Stimulated activated CD8-positive, alpha-beta memory T cell treated with anti-CD3 and anti-CD28 coated beads, Interleukin-7, amount 100 ng/mL, for 4 hours (primary cell): ENCODE data around the gene PSAP.

ENCODE experiments used
- DNase-seq, 2 donors: peaks; one replicate each; pipeline ENCODE4 v3.0.0-alpha.2; 2020; ENCODE audit warnings: low read depth in 2 of 2

Gene PSAP

GRCh38 chr10:71810048-71810750, 40.9 kb downstream of the PSAP start:
- no peak for DNase-seq

DNA sequence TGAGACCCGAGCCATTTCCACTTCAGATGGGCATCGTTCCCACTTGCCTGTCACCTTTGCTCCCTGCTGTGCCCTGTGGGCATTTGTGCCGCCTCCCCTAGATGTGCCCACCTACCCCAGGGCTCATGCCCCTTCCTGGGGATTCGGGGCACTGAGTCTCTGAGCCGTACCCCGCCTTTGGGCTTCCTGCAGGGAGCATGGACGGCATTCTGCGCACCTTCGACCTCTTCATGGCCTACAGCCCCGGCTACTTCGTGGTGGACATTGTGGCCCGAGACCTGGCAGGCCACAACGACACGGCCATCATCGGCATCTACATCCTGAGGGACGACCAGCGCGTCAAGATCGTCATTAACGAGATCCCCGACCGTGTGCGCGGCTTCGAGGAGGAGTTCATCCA, 41.4 kb downstream of the PSAP start:
- no peak for DNase-seq

- no peak for DNase-seq
These were observed 43.2 kb downstream of the PSAP start for GRCh38 chr10:71807557-71808510.

- DNase-seq, result no peak
These were observed 44.1 kb downstream of the PSAP start for GRCh38 chr10:71806704-71807556.

DNA sequence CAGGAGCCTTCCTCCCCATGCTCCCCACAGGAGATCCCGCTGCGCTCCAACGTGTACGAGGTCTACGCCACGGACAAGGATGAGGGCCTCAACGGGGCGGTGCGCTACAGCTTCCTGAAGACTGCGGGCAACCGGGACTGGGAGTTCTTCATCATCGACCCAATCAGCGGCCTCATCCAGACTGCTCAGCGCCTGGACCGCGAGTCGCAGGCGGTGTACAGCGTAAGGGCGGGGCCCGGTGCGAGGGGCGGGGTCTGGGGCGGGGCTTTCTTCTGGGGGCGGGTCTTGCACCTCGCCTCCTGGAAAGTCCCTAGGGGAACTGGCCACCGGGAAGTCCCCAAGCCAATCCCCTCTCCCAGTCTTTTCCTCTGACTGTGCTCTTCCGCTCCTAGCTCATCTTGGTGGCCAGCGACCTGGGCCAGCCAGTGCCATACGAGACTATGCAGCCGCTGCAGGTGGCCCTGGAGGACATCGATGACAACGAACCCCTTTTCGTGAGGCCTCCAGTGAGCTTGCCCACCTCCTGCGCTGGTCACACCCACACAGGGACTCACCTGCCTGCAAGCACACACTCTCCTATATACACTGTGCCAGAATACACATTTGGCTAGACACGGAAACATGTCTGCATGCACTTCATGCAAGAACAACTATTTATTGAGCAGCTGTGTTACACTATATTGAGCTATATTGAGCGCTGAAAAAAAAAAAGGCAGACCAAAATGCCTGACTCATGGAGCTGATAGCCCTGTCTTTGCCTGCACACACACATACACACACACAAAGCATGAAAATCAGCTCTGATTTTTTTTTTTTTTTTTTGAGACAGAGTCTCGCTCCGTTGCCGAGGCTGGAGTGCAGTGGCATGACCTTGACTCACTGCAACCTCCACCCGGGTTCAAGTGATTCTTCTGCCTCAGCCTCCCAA, 45.0 kb downstream of the PSAP start:
- DNase-seq, result no peak

DNA sequence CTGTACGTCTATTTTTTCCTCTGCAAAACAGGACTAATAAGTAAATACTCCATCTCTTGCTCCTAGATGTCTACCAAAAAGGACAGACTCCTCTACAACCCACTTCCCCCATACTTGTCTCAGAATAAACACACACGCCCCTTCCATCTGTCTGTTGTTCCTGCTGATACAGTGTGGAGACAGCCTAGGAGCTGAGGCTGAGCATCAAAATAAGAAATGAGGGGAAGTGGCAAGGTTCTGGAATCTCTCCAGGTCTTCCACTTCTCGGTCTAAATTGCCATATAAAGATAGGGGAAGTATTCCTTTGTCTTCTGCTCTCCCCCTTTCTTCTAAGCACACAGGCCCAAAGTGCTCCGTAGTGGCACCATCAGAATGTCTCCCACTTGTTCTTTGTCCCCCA, 47.0 kb downstream of the PSAP start:
- no peak for DNase-seq

DNA sequence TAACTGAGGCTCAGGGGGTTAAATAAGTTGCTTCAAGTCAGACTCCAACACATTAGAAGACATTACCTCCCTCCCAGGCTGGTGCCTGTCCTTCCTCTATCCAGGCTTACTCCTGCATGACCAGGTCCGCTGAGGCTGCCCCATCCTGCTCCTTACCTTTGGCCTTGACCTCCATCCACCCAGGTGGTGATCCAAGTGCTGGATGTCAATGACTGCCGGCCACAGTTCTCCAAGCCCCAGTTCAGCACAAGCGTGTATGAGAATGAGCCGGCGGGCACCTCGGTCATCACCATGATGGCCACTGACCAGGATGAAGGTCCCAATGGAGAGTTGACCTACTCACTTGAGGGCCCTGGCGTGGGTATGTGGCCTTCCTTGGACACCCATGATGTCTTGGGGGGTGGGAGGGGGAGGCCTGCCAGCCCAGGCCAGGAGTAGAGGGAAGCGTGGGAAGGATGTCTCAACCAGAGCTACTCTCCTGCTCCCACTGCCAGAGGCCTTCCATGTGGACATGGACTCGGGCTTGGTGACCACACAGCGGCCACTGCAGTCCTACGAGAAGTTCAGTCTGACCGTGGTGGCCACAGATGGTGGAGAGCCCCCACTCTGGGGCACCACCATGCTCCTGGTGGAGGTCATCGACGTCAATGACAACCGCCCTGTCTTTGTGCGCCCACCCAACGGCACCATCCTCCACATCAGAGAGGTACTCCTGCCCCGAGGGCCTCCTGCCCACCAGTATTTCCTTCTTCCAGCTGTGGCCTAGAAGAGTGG, 48.1 kb downstream of the PSAP start:
- no peak for DNase-seq

- DNase-seq, result no peak
These were observed 48.8 kb downstream of the PSAP start for GRCh38 chr10:71802235-71802634.

GRCh38 chr10:71801361-71801760, 49.7 kb downstream of the PSAP start:
- DNase-seq, result no peak

GRCh38 chr10:71799608-71800453, 51.2 kb downstream of the PSAP start:
- no peak for DNase-seq

- no peak for DNase-seq
These were observed 51.9 kb downstream of the PSAP start for GRCh38 chr10:71799112-71799511.

- DNase-seq, result no peak
These were observed 52.8 kb downstream of the PSAP start for GRCh38 chr10:71798308-71798624.

- DNase-seq, result no peak
These were observed 53.3 kb downstream of the PSAP start for GRCh38 chr10:71797533-71798307.

DNA sequence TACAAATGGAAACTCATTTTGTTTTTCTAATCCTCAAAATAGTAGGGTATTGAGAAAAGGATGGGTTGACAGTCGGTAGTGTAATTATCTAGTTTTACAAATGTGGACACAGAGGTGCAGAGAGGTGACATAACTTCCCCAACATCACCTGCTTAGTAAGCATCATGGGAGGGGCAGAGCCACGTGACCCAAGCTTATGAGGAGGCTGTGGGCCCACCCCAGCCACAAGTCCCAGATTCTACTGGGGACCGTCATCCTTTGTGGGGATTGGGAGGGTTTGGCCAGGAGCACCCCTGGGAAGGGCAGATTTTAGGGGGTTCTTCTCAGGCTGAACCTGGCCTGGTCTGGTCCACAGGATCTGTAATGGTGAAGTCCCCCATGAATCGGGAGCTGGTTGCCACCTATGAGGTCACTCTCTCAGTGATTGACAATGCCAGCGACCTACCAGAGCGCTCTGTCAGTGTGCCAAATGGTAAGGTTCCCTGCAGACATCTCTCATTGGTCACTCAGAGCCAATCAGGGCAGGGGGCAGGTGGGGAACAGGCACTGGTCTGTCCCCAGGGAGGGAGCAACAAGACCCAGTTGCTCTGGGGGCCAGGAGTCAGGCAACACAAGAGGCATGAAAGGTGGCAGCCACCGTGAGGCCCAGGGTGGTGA, 54.2 kb downstream of the PSAP start:
- no peak for DNase-seq

GRCh38 chr10:71795248-71795647, 55.8 kb downstream of the PSAP start:
- no peak for DNase-seq

DNA sequence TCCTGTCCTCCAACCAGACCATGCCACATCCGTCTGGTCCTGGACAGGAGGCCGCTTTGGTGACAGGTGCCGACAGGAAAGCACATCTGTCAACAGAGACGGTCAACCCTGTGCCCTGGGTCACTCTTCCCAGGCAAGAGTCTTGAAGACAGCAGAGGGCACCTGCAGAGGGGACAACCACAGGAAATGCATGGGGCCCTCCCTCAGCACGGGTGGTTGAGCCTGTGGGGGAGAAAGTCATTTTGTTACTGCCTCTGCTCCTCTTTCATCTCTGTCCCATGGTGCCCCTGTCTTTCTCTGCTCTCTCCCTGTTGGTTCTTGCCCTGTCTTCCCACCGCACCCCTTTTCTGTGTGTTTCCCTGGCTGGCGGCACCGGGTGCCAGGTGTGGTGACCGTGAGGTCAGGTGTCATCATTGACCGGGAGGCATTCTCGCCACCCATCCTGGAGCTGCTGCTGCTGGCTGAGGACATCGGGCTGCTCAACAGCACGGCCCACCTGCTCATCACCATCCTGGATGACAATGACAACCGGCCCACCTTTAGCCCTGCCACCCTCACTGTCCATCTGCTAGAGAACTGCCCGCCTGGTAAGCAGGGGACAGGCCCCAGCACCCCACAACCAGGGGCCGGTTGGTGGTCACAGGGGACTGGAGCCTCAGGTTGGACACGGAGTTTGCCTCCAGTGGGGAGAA, 60.2 kb downstream of the PSAP start:
- DNase-seq, result no peak

DNA sequence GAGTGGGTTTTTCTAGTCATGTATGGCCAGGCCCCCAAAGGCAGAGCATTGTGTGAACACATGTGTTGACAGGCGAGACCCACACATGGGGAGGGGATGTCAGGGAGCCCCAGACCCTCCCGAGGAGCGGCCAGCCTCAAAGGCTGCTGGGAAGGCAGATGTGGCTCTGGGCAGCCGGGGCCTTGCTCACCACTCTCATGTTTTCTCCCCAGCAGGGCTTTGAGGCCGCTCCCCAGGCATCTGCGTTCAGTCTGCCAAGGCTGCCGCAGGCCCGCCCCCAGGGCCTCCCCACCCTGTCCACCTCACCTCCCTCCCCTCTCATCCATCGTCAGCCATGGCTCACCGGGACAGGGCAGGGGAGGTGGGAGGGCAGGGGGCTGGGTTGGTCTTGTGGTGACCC, 61.2 kb downstream of the PSAP start:
- DNase-seq, result no peak

DNA sequence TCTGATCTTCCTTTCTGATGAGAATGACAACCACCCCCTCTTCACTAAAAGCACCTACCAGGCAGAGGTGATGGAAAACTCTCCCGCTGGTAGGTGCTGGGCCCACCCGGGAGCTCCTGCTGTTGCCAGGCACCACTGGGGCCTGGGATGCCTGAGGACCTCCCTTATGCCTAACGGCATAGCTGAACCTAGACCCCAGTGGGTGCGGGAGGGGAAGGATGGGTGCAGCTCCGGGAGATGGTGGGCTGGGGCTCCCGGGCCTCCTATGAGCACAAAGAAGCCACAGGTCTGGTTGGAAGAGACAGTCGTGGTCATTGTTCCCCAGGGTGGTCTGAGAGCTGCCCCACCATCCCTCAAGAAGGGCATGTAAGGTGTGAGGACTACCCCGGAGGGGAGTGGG, 62.1 kb downstream of the PSAP start:
- no peak for DNase-seq
